Activated CD8-positive, alpha-beta memory T cell treated with anti-CD3 and anti-CD28 coated beads for 4 hours (primary cell): Measurements from ENCODE around the gene ITFG2.

Experiments
- DNase-seq, 2 donors: peaks; one replicate each; pipeline ENCODE4 v3.0.0-alpha.2; 2020; ENCODE audit warnings: low read depth in 2 of 2

ITFG2 gene

GRCh38 chr12:2832550-2833127, 20.2 kb downstream of the ITFG2 start:
- no peak for DNase-seq

GRCh38 chr12:2833327-2833726, 20.9 kb downstream of the ITFG2 start:
- no peak for DNase-seq

- DNase-seq: no peak
These were observed 21.3 kb downstream of the ITFG2 start for GRCh38 chr12:2833810-2834209.

DNA sequence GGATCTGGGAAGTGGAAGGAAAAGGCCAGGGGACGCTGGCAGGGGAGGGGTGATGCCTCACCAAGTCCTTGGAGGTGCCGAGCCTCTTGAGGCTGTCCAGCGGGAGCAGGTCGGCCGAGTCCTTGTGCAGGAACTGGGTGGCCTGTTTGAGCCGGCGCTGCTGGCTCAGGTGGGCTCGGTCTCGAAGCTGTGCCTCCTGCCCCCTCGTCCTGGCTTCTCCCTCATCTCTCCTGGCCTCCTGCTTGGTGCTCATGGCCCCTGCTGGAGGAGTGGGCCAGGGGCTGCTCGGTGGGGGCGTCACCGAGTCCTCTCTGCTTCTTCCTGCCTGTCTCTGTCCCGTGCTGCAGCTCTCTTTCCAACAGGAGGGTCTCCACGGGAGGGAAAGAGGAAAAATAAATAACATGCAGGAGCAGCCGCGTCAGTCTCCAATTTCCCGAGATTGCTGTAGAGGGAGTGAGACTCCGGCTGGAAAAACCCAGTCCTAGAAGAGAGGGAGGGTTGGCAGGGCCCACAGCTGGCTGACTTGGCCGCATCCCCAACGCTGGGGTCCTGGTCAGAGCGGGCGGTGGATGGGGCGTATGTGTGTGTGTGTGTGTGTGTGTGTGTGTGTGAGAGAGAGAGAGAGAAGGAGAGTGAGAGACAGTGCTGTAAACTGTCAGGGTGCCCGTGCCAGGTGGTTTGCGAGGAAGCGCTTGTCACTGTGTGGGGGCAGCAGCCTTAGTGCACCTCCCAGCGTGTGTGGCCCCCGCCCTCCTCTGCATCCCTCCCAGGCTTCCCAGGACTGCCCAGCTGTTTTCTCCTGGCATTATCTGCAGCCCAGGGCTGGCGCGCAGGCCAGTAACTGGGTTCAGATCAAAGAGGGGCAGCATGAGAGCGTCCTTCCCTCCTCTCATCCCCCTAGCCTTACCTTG, 22.4 kb downstream of the ITFG2 start, which contains the start of gene NRIP2:
TSS of gene NRIP2 (minus strand) at position 455 of the 911 bp plus-strand sequence. CDS start at position 403, 52 bp downstream.
- DNase-seq: no peak

DNA sequence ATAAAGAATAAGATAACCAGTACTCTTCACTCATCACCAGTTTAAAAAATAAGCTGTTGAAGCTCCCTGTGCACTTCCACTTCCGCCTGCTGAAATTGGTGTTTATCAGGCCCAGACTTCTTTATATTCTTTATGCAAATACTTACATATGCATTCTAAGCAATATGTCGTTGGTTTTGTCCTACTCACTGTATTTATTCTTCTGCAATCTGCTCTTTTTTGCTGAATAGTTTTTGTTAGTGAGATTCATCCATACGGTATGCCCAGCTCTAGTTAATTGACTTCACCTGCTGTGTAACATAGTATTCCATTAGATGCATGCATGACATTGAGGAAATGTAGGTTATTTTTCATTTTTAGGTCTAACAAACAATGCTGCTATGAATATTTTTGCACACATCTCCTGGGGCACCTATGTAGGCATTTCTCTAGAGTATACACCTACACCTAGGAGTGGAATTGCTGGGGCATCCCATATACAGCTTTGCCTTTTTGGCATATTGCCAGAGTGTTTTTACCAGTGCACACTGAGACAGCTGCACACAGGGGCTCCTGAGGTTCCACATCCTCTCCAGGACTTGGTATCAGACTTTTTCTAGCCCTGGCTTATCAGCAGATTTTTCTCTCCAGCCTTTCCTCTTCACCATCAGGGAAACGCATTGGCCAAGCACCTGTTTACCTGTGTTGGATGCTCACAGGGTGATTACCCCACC, 23.4 kb downstream of the ITFG2 start:
- no peak for DNase-seq

- no peak for DNase-seq
These were observed 24.1 kb downstream of the ITFG2 start for GRCh38 chr12:2836574-2836973.

- DNase-seq: no peak
These were observed 28.7 kb downstream of the ITFG2 start for GRCh38 chr12:2841056-2841650.

DNA sequence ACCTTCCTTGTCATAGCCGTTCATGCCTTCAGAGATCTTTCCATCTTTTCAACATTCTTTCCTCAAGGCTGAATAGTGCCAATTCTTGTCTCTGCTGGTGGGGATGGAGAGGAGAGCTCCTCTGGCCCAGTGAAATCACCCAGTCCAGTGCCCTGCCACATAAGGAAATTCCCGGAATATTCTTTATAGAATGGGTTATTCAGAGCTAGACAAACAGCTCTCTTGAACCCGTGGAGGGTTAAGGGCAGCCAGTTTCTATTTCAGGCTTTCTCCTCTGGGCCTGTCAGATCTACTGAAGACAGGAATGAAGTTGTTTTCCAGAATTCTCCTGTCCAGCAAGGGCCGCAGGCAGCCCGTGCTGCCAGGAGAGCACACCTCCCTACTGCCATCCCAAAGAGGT, 30.5 kb downstream of the ITFG2 start:
- DNase-seq: no peak

DNA sequence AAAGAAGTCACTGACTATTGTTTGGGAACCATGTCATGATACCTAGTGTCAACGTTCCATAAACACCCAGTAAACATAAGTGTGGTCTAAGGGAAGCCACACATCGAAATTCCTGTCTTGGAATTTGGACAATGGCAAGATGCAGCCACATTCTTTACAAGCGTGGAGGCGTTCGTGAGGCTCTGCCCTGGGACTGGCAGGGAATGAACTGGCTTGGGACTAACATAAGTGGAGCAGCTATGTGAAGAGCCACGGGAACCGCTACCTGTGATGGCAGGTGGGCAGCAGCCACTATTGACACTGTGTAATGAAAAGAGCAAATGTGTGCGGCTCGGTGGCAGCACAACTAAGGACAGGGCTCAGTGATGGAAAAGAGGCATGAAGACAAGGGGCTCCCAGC, 32.3 kb downstream of the ITFG2 start:
- no peak for DNase-seq

DNA sequence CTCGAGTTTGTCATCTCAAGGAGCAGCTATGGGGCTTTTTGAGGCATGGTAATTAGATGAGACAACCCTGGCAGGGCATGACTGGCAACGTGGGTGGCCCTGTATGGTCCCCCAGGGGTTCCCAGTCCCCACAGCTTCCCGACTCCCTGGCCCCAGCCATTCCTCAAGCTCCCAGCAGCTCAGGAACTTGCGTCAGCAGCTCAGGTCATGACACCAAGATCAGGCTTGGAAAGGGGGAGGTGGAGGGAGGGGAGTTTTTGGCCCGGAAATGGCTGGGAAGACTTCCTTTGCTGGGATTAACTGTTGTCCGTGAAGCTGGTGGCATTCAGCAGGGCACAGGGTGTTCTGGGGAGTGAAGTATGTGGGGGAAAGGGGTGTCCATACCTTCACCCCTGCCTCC, 32.8 kb downstream of the ITFG2 start:
- no peak for DNase-seq

GRCh38 chr12:2851931-2852330, 39.5 kb downstream of the ITFG2 start:
- DNase-seq: no peak

- no peak for DNase-seq
These were observed 41.2 kb downstream of the ITFG2 start for GRCh38 chr12:2853626-2854025.

DNA sequence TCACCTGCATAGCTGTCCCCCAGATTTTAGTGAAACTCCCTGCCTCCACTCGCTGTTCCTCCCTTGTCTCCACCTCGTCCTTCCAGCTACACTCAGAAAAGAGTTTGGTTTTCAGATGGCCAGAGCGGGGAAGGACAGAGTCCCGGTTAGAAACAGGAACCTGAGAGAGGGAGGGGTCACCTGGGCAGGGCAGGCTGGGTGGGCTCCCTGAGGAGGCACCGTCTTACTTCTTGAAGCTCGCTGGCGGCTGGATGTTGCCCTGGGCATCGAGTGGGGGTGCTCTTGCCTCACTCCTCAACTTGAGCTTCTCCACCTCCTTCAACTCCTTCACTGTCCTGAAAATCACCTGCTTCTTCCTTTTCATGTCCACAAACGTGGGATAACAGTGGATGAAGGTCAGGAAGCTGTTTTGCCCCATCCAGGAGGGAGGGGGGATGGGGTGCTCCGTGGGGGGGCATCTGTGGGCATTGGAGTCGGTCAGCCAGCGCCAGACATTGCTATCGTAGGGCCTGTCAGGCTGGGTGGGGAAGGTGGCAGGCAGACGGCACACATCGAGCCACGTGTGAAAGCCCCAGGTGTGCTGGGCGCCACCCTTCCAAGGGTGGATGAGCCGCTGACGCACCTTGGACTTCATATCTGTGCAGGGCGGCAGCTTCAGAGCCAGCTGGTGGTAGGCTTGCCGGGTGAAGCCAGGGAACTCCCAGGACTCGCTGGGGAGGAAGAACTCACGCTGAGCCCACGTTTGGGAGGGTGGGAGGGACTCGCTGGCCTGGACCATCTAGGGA, 42.4 kb downstream of the ITFG2 start:
- DNase-seq: no peak

- DNase-seq: no peak
These were observed 43.1 kb downstream of the ITFG2 start for GRCh38 chr12:2855546-2855945.

DNA sequence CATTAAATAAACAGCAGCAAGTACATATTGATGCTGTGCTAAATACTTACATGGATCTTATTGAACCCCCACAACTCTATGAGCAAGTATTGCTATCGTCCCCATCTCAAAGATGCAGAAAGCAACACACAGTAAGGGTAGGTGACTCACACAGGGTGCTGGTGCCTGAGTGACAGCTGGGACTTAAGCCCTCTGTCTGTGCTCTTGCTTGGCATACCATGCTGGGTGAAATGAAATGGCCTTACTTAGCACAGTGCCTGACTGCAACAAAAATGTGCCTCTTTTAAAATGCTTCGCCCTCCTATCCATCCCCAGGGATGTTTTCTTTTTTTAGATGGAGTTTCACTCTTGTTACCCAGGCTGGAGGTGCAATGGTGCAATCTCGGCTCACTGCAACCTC, 43.6 kb downstream of the ITFG2 start:
- DNase-seq: no peak

DNA sequence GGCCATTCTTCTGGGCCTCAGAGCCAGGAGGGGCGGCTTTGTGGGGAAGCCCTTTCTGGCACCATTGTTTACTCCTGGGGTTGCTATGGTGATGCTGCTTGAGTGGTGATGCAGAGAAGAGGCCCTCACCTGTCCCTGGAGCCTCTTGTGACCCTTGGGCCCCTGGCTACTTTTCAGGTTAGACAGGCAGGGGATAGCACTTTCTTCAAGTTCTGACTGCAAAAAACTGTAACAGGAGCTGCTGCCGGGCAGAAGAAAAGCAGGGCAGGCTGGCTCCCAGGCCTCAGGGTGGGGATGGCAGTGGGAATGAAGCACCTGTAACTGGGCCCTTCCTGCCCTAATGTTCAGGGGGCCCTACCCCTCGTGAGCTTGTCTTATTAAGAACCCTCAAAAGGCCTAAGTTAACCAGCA, 44.6 kb downstream of the ITFG2 start, which contains the start of gene TEX52:
TSS of gene TEX52 (minus strand) at position 19 of the 411 bp plus-strand sequence. CDS start at position 6, 13 bp downstream.
- no peak for DNase-seq

GRCh38 chr12:2857576-2857975, 45.1 kb downstream of the ITFG2 start:
- DNase-seq: no peak

- no peak for DNase-seq
These were observed 45.9 kb downstream of the ITFG2 start for GRCh38 chr12:2858334-2858733.

DNA sequence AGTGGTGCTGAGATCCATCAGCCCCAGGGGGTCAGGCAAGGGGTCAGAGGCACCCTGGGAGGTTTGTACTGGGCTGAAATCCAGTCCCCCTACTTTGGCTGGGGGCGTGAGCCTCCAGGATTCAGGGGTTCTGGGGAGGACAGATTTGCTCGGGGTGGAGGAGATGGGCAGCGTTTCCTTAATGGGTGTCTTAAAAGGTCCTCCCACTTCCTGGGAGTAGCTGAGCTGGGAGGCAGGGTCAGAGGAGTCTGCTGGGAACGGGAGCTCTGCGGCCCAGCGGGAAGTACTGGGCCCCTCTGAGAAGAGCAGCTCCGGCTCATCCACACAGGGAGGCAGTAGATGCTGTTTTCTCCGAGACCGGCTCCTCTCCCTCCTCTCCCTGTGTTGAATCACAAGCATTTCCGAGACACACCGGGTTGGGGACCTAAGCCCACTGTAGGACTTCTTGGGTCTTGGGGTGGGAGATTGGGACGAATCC, 46.5 kb downstream of the ITFG2 start:
- no peak for DNase-seq

DNA sequence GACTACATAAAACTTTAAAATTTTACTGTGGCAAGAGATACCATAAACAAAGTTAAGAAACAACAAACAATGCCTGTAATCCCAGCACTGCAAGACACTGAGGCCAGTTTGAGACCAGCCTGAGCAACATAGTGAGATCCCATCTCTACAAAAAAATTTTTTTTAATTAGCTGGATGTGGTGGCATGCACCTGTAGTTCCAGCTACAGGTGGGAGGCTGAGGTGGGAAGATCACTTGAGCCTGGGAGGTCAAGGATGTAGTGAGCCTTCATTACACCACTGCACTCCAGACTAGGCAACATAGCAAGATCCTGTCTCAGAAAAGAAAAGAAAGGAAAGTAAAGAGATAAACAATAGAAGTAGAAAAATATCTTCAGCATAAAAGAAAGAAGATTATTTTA, 47.7 kb downstream of the ITFG2 start:
- no peak for DNase-seq

GRCh38 chr12:2862876-2863275, 50.4 kb downstream of the ITFG2 start:
- no peak for DNase-seq
